HepG2 (cell line): ENCODE data around the gene MAP3K3. TPM values are rescaled to one million over a fixed set of nuclear protein-coding genes. Genes with fewer than 3 reads are reported as not detected.

Experiments
- ADNP ChIP-seq: sonication (generic); formaldehyde crosslinking; IDR thresholded peaks from 2 replicates; pipeline ENCODE4 v1.4.0; 2020; ENCODE audit warnings: missing genetic modification reagents
- FOXA1 ChIP-seq, 2 experiments: fragments of 450-650 bp in 1 of 2; sonication (generic) in 1 of 2; formaldehyde crosslinking in 1 of 2; IDR thresholded peaks; 2 replicates each; pipeline versions ENCODE4 v1.4.0 to v1.6.1; 2016 to 2020; ENCODE audit warnings: missing genetic modification reagents in 1 of 2
- HNRNPL ChIP-seq: fragments of 200-400 bp; formaldehyde crosslinking; IDR thresholded peaks from 2 replicates; pipeline ENCODE4 v1.6.1; 2017; ENCODE audit warnings: mild to moderate bottlenecking, low read depth, low read length
- JDP2 ChIP-seq: sonication (generic); formaldehyde crosslinking; IDR thresholded peaks from 2 replicates; pipeline ENCODE4 v1.8.1; 2022; ENCODE audit warnings: missing genetic modification reagents, borderline replicate concordance
- MAFK ChIP-seq, 2 experiments: IDR thresholded peaks in 1 of 2; conservative IDR thresholded peaks in 1 of 2; 2 replicates each; pipeline ENCODE4 v1.6.1; 2011; ENCODE audit warnings: improper control_type of control experiment in 2 of 2, low read length in 2 of 2
- MBNL3 ChIP-seq: fragments of 250-450 bp; sonication (Bioruptor Pico); conservative IDR thresholded peaks from 2 replicates; pipeline ENCODE4 v1.8.0; 2022; ENCODE audit warnings: mild to moderate bottlenecking, inconsistent platforms
- NCOA1 ChIP-seq: sonication (generic); formaldehyde crosslinking; IDR thresholded peaks from 2 replicates; pipeline ENCODE4 v1.9.0; 2021; ENCODE audit warnings: missing genetic modification reagents
- NFIC ChIP-seq: IDR thresholded peaks from 2 replicates; pipeline ENCODE4 v1.6.1; 2012; ENCODE audit warnings: mild to moderate bottlenecking, low read length, inconsistent platforms
- SRSF1 ChIP-seq: fragments of 200-400 bp; formaldehyde crosslinking; optimal IDR thresholded peaks from 2 replicates; pipeline ENCODE3; 2017; ENCODE audit warnings: mild to moderate bottlenecking, low read depth, low read length, moderate library complexity
- SRSF9 ChIP-seq: fragments of 200-400 bp; formaldehyde crosslinking; IDR thresholded peaks from 2 replicates; pipeline ENCODE4 v1.6.1; 2018; ENCODE audit warnings: borderline replicate concordance, mild to moderate bottlenecking, low read depth, low read length; ENCODE audit not compliant: insufficient read depth, poor library complexity, severe bottlenecking
- ZMYM3 ChIP-seq: sonication (generic); formaldehyde crosslinking; IDR thresholded peaks from 2 replicates; pipeline ENCODE4 v1.5.1; 2020; ENCODE audit warnings: mild to moderate bottlenecking, missing genetic modification reagents
- ZNF329 ChIP-seq: sonication (generic); formaldehyde crosslinking; IDR thresholded peaks from 2 replicates; pipeline ENCODE4 v1.9.0; 2021; ENCODE audit warnings: low read depth, mild to moderate bottlenecking, missing genetic modification reagents
- ZNF331 ChIP-seq: sonication (generic); formaldehyde crosslinking; IDR thresholded peaks from 2 replicates; pipeline ENCODE4 v1.4.0; 2020; ENCODE audit warnings: missing genetic modification reagents
- ZNF367 ChIP-seq: sonication (generic); formaldehyde crosslinking; IDR thresholded peaks from 2 replicates; pipeline ENCODE4 v1.4.0; 2020; ENCODE audit warnings: missing genetic modification reagents, borderline replicate concordance
- ZNF883 ChIP-seq: sonication (generic); formaldehyde crosslinking; IDR thresholded peaks from 2 replicates; pipeline ENCODE4 v1.5.1; 2020; ENCODE audit warnings: mild to moderate bottlenecking, missing genetic modification reagents; ENCODE audit errors: not compliant biosample characterization
- ZSCAN25 ChIP-seq: sonication (generic); formaldehyde crosslinking; IDR thresholded peaks from 2 replicates; pipeline ENCODE4 v1.8.0; 2022; ENCODE audit warnings: mild to moderate bottlenecking, missing genetic modification reagents
- polyA plus RNA-seq, 8 experiments: library from polyadenylated mRNA; depleted of rRNA in 3 of 8; stranded (reverse) in 7 of 8; unstranded in 1 of 8; fragments of >200 nt; fragmentation: Illumina TruSeq in 4 of 8; extraction: Trizol in 4 of 8; gene quantifications; 2 replicates each; pipeline versions ENCODE4 v1.2.1 to v1.2.3, GENCODE V29; 2011 to 2016; ENCODE audit warnings: low read depth in 4 of 8, missing spikeins in 1 of 8, mixed read lengths in 1 of 8; ENCODE audit not compliant: insufficient read depth in 1 of 8
- total RNA-seq, 5 experiments: library from RNA; depleted of rRNA; stranded (reverse); fragments of >200 nt; fragmentation: Illumina TruSeq; extraction: Trizol; gene quantifications; 2 replicates each; pipeline ENCODE4 v1.2.3, GENCODE V29; 2016; ENCODE audit warnings: low read depth in 1 of 5
- TF ChIP-seq, protein P1 (sequence below): IDR thresholded peaks from 2 replicates; pipeline ENCODE4 v1.6.1; 2016
- TF ChIP-seq, protein P2 (sequence below): sonication (generic); formaldehyde crosslinking; IDR thresholded peaks from 2 replicates; pipeline ENCODE4 v1.8.0; 2022; ENCODE audit warnings: mild to moderate bottlenecking, missing genetic modification reagents
- TF ChIP-seq, protein P3 (sequence below): sonication (generic); formaldehyde crosslinking; conservative IDR thresholded peaks from 2 replicates; pipeline ENCODE4 v1.5.0; 2020; ENCODE audit warnings: missing genetic modification reagents
- TF ChIP-seq, protein P4 (sequence below): sonication (generic); formaldehyde crosslinking; IDR thresholded peaks from 2 replicates; pipeline ENCODE4 v1.5.0; 2020; ENCODE audit warnings: mild to moderate bottlenecking, missing genetic modification reagents
- TF ChIP-seq, protein P5 (sequence below): sonication (generic); formaldehyde crosslinking; conservative IDR thresholded peaks from 2 replicates; pipeline ENCODE4 v1.4.0; 2020; ENCODE audit warnings: missing genetic modification reagents

Gene MAP3K3
- total and polyA plus RNA-seq, 2 of the 13 experiments (the other 11 are each of a cell fraction or from before 2014, with no cell fraction given), result 17.7 to 21.8 TPM

DNA sequence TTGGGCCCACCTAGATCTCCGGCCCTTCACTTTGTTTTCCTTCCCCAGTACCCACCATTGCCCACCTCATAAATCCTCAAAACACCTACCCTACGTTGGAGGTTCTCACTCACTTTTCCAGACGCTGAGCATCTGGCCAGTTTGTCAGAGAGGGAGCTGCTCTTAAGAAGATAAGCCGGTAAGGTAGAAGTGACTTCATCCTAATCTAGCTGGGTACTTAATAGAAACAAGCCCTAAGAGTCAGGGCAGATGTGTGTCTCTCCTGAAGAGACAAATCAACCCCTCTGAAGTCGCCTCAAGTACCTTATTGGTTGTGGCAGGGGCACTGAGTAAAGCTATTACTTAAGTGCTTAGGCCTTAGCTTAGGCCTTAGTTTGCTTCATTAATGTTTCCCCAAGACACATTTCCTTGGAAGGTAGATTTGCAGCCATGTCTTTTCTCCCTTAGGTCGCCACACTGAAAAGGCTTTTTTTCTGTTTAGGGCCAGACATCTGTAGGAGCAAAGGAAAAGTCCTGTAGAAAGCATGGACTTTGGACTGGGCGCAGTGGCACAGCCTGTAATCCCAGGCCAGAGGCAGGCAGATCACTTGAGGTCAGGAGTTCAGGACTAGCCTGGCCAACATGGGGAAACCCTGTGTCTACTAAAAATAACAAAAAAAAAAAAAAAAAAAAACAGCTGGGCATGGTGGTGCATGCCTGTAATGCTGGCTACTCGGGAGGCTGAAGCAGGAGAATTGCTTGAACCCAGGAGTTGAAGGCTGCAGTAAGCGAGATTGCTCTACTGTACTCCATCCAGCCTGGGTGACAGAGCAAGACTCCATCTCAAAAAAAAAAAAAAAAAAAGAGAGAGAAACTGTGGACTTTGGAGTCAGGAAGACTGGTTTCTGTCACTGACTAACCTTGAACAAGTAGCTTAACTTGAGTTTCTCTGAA lies 20.5 kb upstream of the MAP3K3 start (continued):
- TF ChIP-seq MBNL3 (CRISPR knock-in tag), result no peak
- TF ChIP-seq NFIC, result no peak
- TF ChIP-seq ZMYM3, result peak; percentile 17; the same call in 1 of the 2 replicates
- TF ChIP-seq, protein P1, sequence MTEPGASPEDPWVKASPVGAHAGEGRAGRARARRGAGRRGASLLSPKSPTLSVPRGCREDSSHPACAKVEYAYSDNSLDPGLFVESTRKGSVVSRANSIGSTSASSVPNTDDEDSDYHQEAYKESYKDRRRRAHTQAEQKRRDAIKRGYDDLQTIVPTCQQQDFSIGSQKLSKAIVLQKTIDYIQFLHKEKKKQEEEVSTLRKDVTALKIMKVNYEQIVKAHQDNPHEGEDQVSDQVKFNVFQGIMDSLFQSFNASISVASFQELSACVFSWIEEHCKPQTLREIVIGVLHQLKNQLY (CRISPR knock-in tag), result no peak
- no peak for TF ChIP-seq MAFK (conservative IDR thresholded peaks at IDR 0.05 in 1 of 2, IDR thresholded peaks at IDR 0.05 in 1 of 2; ENCODE audit: low read length in 2 of 2)
- TF ChIP-seq FOXA1 (IDR thresholded peaks at IDR 0.05), result no peak
- TF ChIP-seq FOXA1 (CRISPR knock-in tag; IDR thresholded peaks at IDR 0.05), result no peak
- TF ChIP-seq ZNF329 (CRISPR knock-in tag), result no peak
- no peak for TF ChIP-seq ZNF331
- no peak for TF ChIP-seq SRSF1
- TF ChIP-seq, protein P2, sequence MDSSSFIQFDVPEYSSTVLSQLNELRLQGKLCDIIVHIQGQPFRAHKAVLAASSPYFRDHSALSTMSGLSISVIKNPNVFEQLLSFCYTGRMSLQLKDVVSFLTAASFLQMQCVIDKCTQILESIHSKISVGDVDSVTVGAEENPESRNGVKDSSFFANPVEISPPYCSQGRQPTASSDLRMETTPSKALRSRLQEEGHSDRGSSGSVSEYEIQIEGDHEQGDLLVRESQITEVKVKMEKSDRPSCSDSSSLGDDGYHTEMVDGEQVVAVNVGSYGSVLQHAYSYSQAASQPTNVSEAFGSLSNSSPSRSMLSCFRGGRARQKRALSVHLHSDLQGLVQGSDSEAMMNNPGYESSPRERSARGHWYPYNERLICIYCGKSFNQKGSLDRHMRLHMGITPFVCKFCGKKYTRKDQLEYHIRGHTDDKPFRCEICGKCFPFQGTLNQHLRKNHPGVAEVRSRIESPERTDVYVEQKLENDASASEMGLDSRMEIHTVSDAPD, result no peak
- no peak for TF ChIP-seq ZNF367 (CRISPR knock-in tag)
- TF ChIP-seq SRSF9, result no peak
- TF ChIP-seq, protein P3, sequence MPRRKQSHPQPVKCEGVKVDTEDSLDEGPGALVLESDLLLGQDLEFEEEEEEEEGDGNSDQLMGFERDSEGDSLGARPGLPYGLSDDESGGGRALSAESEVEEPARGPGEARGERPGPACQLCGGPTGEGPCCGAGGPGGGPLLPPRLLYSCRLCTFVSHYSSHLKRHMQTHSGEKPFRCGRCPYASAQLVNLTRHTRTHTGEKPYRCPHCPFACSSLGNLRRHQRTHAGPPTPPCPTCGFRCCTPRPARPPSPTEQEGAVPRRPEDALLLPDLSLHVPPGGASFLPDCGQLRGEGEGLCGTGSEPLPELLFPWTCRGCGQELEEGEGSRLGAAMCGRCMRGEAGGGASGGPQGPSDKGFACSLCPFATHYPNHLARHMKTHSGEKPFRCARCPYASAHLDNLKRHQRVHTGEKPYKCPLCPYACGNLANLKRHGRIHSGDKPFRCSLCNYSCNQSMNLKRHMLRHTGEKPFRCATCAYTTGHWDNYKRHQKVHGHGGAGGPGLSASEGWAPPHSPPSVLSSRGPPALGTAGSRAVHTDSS, result 0 out of 2 replicates have a peak, but pooled peaks have one; percentile 10
- no peak for TF ChIP-seq HNRNPL
- no peak for TF ChIP-seq ZNF883 (CRISPR knock-in tag)
- TF ChIP-seq ADNP (CRISPR knock-in tag), result no peak
- no peak for TF ChIP-seq ZSCAN25 (CRISPR knock-in tag)
- TF ChIP-seq, protein P4, sequence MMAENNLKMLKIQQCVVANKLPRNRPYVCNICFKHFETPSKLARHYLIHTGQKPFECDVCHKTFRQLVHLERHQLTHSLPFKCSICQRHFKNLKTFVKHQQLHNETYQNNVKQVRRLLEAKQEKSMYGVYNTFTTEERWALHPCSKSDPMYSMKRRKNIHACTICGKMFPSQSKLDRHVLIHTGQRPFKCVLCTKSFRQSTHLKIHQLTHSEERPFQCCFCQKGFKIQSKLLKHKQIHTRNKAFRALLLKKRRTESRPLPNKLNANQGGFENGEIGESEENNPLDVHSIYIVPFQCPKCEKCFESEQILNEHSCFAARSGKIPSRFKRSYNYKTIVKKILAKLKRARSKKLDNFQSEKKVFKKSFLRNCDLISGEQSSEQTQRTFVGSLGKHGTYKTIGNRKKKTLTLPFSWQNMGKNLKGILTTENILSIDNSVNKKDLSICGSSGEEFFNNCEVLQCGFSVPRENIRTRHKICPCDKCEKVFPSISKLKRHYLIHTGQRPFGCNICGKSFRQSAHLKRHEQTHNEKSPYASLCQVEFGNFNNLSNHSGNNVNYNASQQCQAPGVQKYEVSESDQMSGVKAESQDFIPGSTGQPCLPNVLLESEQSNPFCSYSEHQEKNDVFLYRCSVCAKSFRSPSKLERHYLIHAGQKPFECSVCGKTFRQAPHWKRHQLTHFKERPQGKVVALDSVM (CRISPR knock-in tag), result no peak
- no peak for TF ChIP-seq JDP2 (CRISPR knock-in tag)
- no peak for TF ChIP-seq NCOA1
- TF ChIP-seq, protein P5, sequence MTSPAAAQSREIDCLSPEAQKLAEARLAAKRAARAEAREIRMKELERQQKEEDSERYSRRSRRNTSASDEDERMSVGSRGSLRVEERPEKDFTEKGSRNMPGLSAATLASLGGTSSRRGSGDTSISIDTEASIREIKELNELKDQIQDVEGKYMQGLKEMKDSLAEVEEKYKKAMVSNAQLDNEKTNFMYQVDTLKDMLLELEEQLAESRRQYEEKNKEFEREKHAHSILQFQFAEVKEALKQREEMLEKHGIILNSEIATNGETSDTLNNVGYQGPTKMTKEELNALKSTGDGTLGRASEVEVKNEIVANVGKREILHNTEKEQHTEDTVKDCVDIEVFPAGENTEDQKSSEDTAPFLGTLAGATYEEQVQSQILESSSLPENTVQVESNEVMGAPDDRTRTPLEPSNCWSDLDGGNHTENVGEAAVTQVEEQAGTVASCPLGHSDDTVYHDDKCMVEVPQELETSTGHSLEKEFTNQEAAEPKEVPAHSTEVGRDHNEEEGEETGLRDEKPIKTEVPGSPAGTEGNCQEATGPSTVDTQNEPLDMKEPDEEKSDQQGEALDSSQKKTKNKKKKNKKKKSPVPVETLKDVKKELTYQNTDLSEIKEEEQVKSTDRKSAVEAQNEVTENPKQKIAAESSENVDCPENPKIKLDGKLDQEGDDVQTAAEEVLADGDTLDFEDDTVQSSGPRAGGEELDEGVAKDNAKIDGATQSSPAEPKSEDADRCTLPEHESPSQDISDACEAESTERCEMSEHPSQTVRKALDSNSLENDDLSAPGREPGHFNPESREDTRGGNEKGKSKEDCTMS (CRISPR knock-in tag), result no peak
